Superior temporal gyrus (tissue), 1 donor: ENCODE measurements around the gene CAMK1G.

Experiments
- DNase-seq: peaks from one replicate; pipeline ENCODE4 v3.0.0-alpha.2; 2016; ENCODE audit errors: extremely low spot score

CAMK1G gene

DNA sequence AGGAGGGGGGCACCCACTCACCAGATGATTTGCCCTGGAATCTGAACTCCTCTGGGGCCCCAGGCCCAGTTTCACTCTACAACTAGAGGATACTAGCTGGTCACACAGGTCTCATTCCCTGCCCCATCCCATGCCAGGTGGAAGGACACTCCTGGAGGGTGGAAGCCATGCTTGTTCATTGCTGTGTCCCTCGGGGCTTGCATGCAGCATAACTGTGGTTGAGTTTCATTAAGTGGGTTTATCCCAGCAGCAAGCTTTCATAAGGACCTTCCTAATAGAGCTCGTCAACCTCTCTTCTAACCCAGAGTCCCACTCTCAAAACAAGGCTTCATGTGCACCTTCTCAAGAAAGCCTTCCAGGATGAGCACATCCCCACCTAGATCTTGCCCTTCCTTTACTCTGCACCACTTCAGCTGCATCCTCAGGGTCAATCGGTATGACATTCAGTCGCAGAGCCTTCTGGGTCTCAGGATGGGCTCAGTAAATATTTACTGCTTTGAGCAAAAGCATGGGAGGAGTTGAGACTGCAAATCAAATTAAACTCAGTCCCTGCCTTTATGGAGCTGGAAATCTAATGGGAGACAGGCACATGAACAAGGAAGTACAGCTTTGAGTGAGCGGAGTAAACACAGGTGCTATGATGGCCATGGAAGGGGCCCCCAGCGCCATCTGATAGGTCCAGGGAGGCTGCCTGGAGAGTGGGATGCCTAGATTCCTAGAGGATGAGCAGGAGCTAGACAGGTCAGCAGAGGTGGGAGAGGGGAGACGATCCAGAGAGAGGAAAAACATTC is 36.4 kb downstream of the CAMK1G start:
- no peak for DNase-seq

DNA sequence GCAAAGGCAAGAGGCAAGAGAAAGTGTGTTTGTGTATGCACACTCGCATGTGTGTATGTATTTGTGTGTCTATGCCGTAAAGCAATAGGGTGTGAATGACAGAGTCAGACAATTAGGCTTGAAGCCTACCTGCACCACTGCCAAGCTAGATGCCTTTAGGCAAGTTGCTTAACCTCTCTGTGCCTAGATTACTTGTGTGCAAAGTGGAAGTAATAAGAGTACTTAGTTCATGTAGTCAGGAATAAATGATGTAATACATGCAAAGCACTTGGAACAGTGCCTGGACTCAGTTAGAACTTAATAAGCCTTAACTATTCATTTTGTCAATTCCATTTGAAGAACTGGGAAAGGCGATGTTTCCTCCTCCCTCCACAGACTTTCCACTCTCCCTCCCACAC is 37.0 kb downstream of the CAMK1G start:
- no peak for DNase-seq

DNA sequence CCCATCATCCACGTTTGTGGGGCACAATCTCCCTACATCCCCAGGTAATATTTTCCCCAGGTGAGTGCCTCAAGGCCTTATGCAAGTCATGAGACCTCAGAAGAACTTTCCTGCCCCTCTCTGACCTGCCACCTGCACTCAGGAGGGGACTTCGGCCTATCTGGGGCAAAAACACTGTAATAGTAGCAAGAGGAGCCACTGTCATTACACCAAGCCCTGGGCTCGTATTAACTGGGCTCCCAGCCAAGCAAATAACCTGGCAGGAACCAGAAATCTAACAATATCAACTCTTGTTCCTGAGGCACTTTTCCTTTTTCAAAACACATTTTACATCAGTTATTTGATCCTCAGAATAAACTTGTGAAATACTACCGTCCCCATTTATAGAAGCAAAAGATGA is 37.8 kb downstream of the CAMK1G start:
- no peak for DNase-seq

DNA sequence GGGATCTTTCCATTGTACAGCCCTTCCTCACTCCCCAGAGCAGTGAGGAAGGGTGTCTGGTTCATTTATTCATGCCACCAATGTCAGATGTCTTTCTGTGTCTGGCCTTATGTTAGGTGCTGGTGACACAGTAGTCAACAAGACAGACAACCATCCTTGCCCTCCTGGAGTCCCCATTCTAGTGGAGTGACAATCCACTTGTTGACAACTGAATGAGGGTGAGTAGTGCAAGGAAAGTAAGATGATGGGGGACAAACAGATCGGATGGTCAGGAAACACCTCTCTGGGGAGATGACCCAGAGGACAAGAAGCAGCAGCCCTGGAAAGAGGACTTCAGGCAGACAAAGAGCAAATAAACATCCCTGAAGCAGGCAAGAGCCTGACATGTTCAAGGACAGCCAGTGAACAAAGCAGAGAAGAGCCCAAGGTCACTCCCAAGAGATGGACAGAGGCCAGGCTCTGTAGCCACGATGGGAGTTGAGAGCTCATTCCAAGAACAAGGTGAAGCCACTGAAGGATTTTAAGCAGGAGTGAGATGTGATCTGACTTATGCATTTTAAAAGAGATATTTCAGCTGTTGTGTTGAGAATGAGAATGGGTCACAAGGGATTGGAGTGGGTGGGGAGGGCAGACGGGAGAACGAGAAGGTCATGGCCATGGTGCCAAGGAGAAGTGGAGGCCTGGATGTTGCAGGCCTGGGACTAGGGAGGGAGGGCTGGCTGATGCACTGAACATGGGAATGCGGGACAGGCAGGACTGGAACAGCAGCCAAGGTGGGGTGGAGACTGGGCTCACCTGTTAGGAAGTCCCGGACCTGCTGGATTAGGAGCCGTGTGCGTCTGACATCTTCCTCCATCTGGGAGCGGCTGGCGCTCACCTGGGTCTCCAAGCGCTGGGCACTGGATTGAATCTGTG is 38.5 kb downstream of the CAMK1G start:
- no peak for DNase-seq

DNA sequence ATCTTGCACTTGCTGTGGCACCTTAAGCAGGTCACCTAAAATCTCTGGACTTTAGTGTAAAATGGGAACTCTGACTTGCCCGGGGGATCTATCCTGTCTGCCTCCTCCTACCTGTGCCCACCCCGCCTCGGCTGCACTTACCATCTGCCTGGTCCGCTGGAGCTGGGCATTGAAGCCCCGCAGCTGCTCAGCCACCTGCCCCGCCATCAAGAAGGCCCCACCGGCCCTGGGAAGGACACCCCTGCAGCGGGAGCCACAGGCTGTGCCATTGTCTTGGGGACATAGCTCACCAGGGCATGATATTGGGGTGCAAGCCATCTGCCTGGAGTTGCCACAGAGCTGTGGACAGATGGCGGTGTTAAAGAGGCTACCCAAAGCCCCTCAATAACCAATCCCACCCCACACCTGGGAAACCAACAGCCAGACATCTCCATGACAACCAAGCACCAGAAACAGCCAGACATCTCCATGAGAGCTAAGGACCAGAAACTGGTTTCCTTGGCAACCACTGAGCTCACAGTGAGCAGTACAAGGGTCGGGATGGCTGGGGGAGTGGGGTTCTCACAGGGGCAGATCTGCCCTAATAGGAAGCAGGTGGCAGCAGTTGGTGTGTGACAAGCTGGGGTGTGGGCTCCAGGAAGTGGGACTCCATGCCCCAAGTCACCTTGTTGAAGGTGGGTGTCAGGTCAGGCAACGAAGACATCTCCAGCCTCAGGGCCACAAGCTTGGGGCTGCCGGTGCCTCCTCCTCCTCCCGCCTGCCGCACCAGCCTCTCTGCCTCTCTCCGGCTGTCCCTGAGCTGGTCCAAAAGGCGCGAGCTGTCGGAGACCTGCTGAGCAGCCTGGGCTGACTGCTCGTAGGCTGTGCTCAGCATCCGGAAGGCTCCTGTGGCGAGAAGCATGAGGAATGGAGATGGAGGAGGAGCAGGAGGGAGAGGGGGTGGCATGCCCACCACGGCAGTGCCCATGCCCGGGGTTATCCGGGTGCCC is 39.6 kb downstream of the CAMK1G start:
- no peak for DNase-seq

DNA sequence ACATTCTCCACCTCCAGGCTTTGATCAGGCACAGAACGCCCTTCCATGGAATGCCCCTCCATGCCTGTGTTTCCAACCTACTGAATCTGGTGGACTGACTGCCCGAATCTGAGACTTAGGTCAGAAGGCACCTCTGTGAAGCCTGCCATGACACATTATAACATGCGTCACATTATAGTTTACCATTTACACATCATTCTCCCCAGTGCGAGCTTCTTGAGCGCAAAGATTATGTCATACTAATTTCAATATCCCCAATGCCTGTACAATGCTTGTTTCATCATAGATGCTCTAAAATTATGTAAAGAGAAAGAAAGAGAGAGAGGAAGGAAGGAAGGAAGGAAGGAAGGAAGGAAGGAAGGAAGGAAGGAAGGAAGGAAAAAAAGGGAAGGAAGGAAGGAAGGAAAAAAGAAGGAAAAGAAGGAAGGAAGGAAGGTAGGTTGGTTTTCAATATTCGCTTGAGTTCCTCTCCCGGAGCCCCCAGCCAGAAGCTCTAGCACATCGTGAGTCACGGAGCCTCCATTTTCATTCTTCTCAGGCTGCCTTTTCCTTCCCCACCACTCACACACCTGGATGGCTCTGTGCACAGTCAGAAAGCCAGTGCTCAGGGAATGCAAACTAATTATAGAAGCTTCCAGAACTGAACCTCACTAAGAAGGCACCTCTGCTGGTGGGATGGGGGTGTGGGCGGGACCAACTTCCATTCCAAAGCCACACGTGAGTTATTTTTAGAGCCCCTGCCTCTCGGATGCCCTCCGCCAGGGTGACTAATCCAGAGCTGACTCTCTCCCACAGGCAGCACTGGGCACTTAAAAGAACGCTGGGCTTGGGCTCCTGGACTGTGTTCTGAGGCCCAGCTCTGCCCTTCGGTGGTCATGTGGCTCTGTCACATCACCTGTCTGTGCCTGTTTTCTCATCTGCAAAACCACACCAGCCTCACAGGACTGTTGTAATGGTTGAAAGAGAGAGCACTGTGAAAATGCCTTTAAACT is 41.3 kb downstream of the CAMK1G start:
- DNase-seq: no peak

DNA sequence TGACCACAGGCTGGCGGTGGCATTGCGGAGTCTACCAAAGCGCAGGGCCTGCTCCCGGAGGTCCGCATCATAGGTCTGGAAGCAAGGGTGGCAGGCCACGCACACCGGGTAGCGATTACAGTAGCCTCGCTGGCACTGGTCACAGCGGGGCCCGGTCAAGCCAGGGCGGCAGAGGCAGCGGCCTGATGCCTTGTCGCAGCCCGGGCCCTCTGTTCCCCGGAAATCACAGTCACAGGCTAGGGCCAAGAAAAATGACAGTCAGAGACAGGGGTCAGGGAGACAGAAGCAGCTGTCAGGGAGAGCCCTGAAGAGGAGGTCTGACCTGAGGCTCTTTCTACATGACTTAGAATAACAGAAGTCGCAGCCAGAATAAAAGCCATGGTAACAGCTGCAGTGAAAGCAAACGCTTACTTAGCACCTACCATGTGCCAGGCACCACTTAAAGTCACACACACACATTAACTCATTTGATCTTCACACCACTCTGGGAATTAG is 42.3 kb downstream of the CAMK1G start:
- peak; percentile 52 for DNase-seq

DNA sequence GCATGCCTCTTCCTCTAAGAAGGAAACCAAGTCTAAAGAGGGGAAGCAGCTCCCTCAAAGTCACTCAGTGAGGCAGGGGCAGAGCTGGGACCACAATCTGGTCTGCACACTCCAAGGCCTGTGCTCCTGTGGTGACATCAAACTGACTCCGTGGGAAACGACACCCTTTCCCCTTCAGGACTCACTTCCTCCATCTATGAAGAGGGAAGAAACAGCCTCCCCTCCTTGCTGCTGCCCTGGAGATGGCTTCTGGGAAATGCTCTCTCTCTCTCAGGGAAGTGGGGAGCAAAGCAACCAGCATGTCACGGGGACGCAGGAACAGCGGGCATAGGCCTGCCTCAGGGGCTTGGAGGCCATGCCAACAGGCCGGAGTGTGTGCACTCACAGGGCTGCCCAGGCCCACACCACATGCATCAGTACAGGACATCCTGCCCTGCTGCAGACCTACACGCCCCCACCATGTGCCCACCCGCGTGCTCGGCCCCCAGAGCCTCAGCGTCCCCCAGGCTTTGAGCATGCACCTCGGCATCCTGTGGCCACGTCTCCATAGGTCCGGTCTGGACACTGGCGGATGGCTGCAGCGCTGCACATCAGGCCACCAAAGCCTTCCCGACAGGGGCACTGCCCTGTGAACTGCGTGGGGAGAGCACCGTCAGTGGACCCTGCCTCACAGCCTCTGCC is 43.0 kb downstream of the CAMK1G start:
- no peak for DNase-seq

DNA sequence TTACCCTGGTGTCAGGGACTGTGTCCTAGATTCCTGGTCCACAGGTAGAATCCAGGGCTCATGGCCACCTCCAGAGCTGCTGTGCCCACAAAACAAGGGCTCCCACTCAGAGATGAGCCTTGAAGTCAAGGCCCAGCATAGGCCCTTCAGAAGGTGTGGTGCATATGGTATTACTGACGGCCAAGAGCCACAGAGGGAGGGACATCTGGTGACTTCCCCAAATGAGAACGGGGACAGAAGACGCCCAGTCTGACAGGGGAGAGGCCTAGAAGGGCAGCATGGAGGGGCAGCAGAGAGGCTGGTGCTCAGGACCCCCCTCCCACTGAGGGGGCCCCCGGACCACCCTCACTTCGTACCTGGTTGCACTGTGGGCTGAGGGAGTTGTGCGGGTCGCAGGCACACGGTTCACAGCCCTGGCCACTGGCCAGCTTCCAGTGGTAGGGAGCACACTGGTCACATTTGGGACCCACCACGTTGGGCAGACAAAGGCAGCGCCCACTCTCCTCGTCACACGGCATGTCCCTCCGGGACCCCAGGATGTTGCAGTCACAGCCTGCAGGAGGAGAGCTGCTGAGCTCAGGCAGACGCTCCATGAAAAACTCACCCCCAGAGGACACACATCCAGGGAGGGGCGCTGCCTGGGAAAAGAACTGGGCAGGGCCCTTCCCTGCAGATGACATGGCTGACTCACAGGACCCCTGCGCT is 43.7 kb downstream of the CAMK1G start:
- DNase-seq: no peak

DNA sequence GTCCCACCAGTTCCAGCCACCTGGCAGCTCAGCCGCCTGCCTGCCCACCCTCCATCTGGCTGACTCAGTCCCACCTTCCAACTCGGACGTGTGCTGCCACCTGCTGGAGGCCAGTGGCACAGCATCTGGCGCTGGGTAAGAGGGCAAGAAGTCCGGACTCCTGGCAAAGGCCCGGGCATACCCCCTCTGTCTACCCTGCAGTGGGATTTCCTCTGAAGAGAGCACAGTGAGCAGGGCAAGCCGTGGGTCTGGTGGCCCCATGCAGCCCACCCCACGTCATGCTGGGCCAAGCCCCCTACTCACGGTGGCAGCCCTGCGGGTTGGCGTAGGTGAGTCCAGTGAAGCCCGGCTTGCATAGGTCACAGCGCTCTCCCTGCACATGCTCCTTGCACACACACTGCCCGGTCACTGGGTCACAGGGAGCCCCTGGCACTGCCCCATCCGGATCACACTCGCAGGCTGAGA is 44.2 kb downstream of the CAMK1G start:
- DNase-seq: peak; percentile 89

DNA sequence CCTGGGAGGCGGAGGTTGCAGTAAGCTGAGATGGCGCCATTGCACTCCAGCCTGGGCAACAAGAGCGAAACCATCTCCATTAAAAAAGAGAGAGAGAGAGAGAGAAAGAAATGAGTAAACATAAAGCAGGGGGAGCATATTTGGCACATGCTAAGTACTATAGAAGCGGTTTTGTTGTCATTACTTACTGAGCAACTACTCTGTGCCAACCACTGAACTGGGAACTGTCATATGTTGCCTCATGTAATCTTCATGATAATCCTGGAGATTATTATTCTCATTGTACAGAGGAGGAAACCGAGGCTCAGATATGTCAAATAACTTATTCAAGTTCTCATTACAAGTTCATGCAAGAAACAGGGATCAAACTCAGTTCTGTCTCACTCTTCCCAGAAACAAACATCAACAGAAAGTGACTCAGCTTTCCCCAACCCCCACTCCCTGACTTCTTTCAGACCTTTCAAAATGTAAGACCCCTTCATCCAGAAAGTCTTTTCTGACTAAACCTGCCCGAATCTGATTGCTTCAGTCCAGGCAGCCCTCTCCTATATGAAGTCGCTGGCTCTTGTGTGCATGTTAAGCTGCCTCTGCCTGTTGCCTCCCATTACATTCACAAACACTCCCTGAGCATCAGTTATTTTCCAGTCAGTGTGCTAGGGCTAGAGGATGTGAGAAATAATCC is 45.2 kb downstream of the CAMK1G start:
- DNase-seq: no peak

DNA sequence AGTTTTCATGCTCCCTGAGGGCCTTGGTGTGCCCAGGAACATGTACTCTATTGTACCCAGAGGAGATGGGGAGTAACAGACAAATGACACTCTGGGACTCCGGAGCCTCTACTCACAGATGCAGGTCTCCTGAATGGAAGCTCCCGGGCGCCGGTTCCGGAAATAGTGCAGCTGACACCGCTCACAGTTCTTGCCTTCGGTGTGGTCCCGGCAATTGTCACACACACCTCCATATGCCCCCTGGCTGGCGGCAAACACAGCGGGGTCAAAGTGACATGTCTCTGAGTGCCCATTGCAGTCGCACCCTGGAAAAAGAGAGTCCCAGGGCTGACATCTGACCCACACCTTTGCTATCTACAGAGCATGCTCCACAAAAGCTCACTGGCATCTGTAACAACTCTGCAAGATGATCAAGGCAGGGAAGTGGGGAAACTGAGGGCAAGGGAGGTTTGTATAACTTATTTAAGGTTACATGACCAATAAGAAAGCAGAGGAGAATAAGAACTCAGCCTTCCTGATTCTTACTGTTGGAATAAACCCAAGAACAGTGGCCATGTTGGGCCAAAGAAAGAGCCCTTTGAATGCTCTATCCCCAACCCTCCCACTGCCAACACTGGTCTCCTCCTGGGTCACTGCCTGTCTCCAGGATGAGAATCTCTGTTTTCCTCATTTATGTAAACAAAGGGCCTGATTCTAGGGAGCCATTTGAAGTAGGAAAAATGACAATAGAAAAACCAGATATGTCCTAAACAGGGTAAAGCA is 46.3 kb downstream of the CAMK1G start:
- DNase-seq: peak; percentile 80

DNA sequence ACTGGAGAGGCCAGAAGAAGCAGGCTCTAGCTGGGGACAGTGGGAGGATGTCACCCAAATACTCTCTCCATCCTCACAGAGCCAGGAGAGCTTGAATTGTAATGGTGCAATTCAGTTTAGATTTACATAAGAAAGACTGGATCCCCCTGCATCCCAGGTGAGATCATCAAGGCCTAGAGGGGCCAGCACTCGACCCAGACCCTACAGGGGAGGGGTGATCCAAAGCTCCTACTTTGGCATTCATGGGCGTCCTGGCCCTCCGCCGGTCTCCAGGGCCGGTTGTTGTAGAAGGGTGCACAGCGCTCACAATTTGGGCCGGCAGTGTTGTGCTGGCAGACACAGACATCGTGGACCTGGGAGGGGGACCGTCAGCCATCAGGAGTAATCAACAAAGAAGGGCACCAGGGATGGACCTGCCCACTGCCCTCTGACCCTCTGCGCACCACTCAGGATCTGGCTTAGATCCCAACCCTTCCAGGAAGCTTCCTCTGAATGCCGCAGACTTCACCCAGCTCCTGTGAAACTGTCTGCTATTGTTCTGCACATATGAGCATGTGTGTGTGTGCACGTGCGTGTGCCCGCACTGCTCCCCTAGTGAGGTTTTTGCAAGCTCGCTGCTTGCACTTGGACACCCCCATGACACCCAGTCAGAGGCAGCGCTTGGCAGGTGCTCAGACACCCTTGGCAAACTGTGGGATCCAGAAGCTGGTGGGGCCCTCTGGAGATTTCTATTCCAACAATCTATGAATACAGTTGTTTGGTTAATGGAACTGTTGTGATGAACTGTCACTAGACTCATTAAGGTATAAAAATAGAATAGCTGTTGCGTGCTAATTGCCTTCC is 47.1 kb downstream of the CAMK1G start:
- DNase-seq: no peak

DNA sequence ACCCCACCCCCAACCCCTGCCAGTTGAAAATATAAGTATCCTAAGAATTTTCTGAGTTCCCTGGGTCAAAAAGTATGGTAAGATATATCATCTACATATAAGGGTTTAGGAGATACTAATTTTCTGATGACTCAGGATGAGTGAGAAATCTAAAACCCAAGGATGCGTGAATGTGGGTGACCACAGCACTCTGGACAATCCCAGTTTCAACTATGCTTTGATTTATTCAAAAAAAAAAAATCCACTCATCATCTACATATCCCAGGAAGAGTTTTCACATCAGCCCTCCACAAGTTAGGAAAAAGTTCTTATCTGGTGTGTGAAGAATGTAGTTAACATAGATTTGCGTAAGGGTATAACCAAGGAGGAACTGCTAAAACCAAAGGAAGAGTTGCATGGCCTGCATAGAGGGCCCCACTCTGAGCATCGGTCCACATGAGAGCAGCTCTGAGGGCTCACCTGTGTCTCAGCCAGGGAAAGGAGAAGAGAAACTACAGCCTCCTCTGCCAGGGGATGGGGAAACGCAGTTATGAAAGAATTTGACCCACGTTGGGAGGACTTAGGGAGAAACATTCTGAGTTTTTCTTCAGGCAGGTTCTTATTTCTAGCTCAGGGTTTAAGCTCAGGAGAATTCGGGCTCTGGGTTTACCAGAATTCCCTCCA is 50.0 kb downstream of the CAMK1G start:
- no peak for DNase-seq

DNA sequence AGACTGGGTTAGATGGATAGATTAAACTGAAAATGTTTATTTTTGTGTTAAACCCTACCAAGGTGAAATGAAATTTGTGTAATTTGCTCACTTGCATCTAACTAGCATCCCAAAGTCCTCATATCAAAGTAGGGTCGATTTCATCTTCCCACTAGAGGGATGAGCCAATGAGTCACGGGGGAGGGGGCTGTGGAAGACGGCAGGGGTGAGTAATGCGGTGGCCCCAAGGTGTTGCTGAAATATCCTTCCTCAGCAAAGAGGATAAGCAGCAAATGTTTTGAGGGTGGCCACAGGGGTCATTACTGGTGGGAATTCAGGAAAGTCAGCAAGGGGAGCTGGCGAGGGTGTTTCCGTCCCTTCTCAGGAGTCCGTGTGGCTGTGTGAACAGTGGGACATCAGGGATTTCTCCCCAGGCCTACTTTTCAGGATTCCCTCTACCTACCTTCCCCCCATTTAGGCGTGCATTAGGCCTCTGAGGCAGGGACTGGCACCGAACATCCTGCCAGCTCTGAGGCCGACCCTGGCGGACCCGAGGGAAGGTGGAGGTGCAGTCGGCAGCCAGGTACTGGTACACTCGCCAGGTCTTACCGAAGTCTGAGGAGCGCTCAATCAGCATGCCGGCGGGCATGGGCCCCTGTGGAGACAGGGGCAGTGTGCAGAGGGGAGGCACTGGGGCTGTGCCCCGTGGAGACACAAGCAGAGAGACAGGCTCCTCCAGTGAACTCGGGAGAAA is 50.7 kb downstream of the CAMK1G start:
- no peak for DNase-seq
